Activated CD8-positive, alpha-beta T cell treated with anti-CD3 and anti-CD28 coated beads, Interleukin-2, amount 10 ng/mL, durations not matched to agents 7 days and 5 days (primary cell): ENCODE data around the gene SMAD2. TPM values are rescaled to one million over a fixed set of nuclear protein-coding genes. Genes with fewer than 3 reads are reported as not detected.

Source experiments
- ATAC-seq: fragments of 150-1000 bp; cut with Tn5 transposase; one replicate; pipeline ENCODE4 v1.10.0; 2021; ENCODE audit warnings: moderate library complexity
- CTCF ChIA-PET: fragments of 350-600 bp; sonication (Branson Sonifier 250); formaldehyde crosslinking; loops from one replicate; lab custom pipeline; 2021; ENCODE audit warnings: antibody characterized with exemption; lab: Charles Lee
- POLR2A ChIA-PET: fragments of 350-600 bp; sonication (Branson Sonifier 250); formaldehyde crosslinking; loops from one replicate; lab custom pipeline; 2021; ENCODE audit warnings: antibody characterized with exemption; lab: Charles Lee
- DNase-seq: peaks from one replicate; pipeline ENCODE4 v3.0.0-alpha.2; 2020
- H3K27ac Mint-ChIP-seq: one replicate; pipeline ENCODE4 v1.8.0; 2021; ENCODE audit warnings: mild to moderate bottlenecking, mixed read lengths
- H3K27me3 Mint-ChIP-seq: one replicate; pipeline ENCODE4 v1.8.0; 2021; ENCODE audit warnings: low read depth, mixed read lengths
- H3K36me3 Mint-ChIP-seq: one replicate; pipeline ENCODE4 v1.8.0; 2021; ENCODE audit warnings: low read depth, mixed read lengths
- H3K4me1 Mint-ChIP-seq: one replicate; pipeline ENCODE4 v1.8.0; 2021; ENCODE audit warnings: low read depth, mixed read lengths
- H3K4me3 Mint-ChIP-seq: one replicate; pipeline ENCODE4 v1.8.0; 2021; ENCODE audit warnings: mild to moderate bottlenecking, mixed read lengths
- H3K9me3 Mint-ChIP-seq: one replicate; pipeline ENCODE4 v1.8.0; 2022; ENCODE audit warnings: mixed read lengths; ENCODE audit not compliant: insufficient read depth
- total RNA-seq, 2 experiments: library from RNA; stranded (reverse); gene quantifications; one replicate each; pipeline ENCODE4 v1.2.3, GENCODE V29; 2021

Gene SMAD2
- total RNA-seq, 2 experiments from 2014 or later = 136 to 140 TPM

DNA sequence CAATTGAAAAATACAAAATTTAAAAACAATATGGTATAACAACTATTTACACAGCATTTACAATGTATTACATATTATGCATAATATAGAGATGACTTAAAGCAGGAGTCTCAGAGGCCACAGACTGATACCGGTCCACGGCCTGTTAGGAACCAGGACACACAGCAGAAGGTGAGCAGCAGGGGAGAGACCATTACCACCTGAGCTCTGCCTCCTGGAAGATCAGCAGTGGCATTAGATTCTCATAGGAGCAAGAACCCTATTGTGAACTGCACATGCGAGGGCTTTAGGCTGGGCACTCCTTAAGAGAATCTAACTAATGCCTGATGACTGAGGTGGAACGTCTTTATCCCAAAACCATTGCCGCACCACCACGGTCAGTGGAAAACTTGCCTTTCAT, 58.0 kb downstream of the SMAD2 start:
- H3K27ac Mint-ChIP-seq = no peak overlapping the region
- peaks cover 13% of the 10 kb centered on the region for H3K4me1 Mint-ChIP-seq
- POLR2A ChIA-PET = interaction anchor here (0.6 kb wide), 1 partner anchor 1615 kb away, joined by 3 read pairs; the partner anchor contains the start of gene C18orf32
- H3K4me3 Mint-ChIP-seq = no peak overlapping the region
- peaks cover 41% of the 10 kb centered on the region for H3K36me3 Mint-ChIP-seq
- no peaks in the 10 kb centered on the region for H3K9me3 Mint-ChIP-seq
- no peak for ATAC-seq
- H3K27me3 Mint-ChIP-seq = no peaks in the 10 kb centered on the region
- CTCF ChIA-PET = no interaction called here
- no peak for DNase-seq

DNA sequence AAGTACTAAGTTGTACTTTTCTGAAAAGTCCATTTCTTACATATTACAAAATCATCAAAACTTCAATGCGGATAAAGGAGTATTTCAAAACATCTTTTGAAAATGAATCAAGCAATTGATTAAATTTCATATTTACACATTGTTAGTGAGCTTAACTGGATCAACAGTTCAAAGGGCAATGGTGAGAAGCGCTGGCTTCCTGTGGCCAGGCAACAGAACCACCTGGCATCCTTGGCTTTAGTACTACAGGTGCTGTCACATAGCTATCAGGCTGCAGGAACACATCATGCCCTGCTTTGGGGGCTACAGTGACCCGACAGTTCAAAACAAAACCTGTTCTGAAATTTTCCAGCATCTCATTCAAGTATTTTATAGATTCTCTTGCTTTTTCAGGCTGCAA, 59.2 kb downstream of the SMAD2 start:
- Mint-ChIP-seq H3K27ac (no peak overlapping the region), H3K4me1 (peaks cover 11% of the 10 kb centered on the region), H3K27me3 (no peaks in the 10 kb centered on the region), H3K9me3 (no peaks in the 10 kb centered on the region), H3K4me3 (no peak overlapping the region), H3K36me3 (peaks cover 46% of the 10 kb centered on the region)
- ChIA-PET CTCF (interaction anchor here (0.6 to 1.2 kb wide), 4 partner anchors 13 to 137 kb away, joined by 3 to 4 read pairs (median 3); no protein-coding TSS in a partner anchor), POLR2A (no interaction called here)
- no peak for DNase-seq
- ATAC-seq = no peak

DNA sequence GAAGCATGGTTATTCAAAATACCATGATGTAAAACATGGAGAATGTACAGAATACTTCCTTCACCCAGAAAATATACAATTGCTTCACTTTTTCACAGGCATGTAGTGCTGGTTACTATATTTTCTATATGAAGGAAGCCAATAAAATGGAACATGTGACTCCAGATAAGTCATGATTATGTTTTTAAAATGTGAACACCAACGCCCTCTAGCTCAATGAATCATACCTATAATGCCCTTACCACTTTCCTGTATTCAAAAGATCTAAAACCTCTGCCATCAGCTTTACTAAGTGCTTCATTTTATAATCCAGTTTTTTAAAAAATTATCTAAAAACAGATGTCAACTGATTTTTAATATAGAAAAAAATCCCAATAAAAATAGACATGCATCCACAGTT, 59.9 kb downstream of the SMAD2 start:
- Mint-ChIP-seq H3K9me3 (no peaks in the 10 kb centered on the region), H3K27ac (no peak overlapping the region), H3K27me3 (no peaks in the 10 kb centered on the region), H3K4me1 (peaks cover 11% of the 10 kb centered on the region), H3K4me3 (no peak overlapping the region), H3K36me3 (peaks cover 46% of the 10 kb centered on the region)
- ATAC-seq (no peak), DNase-seq (no peak)
- CTCF ChIA-PET = interaction anchor here (1.0 to 1.2 kb wide), 3 partner anchors 14 to 137 kb away, joined by 3 to 4 read pairs (median 3); no protein-coding TSS in a partner anchor
- POLR2A ChIA-PET = no interaction called here

DNA sequence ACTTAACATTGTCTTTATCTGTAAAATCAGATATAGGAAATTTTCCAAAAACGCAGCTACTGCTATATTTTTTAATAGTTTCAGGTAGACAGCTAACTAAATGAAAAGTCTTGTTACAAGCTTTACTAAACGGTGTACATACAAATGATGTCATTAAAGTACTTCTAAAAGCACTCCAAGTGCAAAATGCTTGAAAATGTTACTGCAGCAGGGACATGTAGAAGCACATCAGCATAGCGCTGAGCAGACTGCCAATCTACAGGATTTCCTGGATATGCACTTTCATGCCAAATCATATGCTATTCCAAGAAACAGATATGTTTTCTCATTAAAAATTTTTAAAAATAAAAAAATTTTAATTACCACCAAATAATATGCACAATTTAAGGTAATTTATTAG, 61.7 kb downstream of the SMAD2 start:
- DNase-seq (no peak), ATAC-seq (no peak)
- Mint-ChIP-seq H3K27ac (no peak overlapping the region), H3K27me3 (no peaks in the 10 kb centered on the region), H3K4me3 (no peak overlapping the region), H3K36me3 (peaks cover 49% of the 10 kb centered on the region), H3K4me1 (peaks cover 9% of the 10 kb centered on the region), H3K9me3 (no peaks in the 10 kb centered on the region)
- POLR2A ChIA-PET = no interaction called here
- CTCF ChIA-PET = no interaction called here

DNA sequence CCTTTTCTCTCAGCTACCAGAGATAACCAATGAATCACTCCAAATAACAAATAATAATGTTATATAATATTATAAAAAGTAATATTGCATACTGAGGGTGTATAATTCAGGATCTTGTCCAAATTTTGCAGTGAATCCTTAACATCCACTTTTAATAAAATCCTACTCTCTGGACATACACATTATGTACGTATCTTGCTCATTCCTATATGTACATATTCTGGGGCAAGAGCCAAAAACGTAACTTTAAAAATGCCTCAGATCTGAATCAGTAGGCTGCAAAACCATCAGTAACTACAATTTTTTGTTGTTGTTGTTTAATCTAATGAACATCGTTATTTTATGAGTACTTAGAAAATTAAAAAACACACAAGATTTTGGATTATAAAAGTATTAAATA, 65.3 kb downstream of the SMAD2 start:
- H3K27me3 Mint-ChIP-seq = no peaks in the 10 kb centered on the region
- POLR2A ChIA-PET = no interaction called here
- DNase-seq (no peak), ATAC-seq (no peak)
- no peak overlapping the region for H3K27ac Mint-ChIP-seq
- no peaks in the 10 kb centered on the region for H3K4me1 Mint-ChIP-seq
- H3K4me3 Mint-ChIP-seq = no peak overlapping the region
- peaks cover 64% of the 10 kb centered on the region for H3K36me3 Mint-ChIP-seq
- H3K9me3 Mint-ChIP-seq = no peaks in the 10 kb centered on the region
- CTCF ChIA-PET = no interaction called here

DNA sequence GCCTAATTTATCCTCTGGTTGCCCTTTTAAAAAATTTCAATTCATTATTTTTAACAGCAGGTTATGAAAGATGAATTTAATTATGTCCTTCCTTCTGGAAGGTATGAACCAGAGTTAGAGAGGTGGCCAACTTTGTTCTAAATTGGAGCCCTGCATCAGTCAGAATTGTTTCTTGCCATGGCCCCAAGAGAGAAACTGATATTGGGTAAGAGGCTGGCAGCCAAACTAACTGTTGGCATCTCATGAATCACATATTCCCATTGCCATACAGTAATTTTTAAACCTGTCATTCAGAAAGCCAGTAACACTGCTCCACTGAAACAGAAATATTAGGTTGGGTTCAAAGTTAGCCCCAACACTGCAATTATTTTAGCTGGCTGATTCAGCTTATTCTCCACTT, 67.4 kb downstream of the SMAD2 start:
- CTCF ChIA-PET = no interaction called here
- no peak overlapping the region for H3K27ac Mint-ChIP-seq
- peaks cover 14% of the 10 kb centered on the region for H3K9me3 Mint-ChIP-seq
- H3K4me3 Mint-ChIP-seq = no peak overlapping the region
- POLR2A ChIA-PET = no interaction called here
- peaks cover 70% of the 10 kb centered on the region for H3K36me3 Mint-ChIP-seq
- DNase-seq (no peak), ATAC-seq (no peak)
- H3K4me1 Mint-ChIP-seq = no peaks in the 10 kb centered on the region
- no peaks in the 10 kb centered on the region for H3K27me3 Mint-ChIP-seq

DNA sequence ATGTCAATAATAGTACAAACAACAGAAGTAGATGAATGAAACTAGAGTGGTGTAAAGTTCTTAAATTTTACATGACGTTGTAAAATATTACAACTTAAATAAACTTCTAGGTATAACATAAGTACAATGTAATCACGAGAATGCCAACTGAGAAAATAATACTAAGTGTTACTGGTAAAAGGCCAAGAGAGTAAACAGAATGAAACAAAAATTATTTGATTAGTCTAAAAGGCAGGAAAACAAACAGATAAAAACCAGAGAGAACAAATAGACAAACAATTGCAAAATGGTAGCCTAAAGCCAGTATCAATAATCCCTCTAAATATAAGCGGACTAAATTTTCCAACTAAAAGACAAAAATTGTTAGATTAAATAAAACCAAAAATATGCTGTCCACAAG, 71.9 kb downstream of the SMAD2 start:
- no peaks in the 10 kb centered on the region for H3K27me3 Mint-ChIP-seq
- DNase-seq (no peak), ATAC-seq (no peak)
- H3K4me3 Mint-ChIP-seq = no peak overlapping the region
- CTCF ChIA-PET = no interaction called here
- H3K4me1 Mint-ChIP-seq = no peaks in the 10 kb centered on the region
- POLR2A ChIA-PET = no interaction called here
- peaks cover 77% of the 10 kb centered on the region for H3K36me3 Mint-ChIP-seq
- no peak overlapping the region for H3K27ac Mint-ChIP-seq
- peaks cover 35% of the 10 kb centered on the region for H3K9me3 Mint-ChIP-seq

DNA sequence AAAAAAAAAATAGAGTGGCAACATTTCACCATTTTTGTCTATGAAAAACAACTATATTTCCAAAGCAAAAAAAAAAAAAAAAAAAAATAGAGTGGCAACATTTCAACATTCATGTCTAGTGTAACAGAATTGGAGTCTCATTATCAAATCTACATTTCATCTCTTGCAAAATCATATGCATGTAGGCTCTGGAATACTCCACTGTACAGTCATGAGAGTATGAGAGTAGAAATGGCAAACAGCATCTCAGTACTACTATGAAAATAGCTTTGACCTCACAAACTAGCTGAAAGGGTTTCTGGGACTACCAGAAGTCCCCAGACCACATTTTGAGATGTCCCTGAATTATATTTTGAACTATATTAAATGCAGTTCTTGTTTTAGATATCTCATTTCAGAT, 82.8 kb downstream of the SMAD2 start:
- H3K27me3 Mint-ChIP-seq = no peaks in the 10 kb centered on the region
- peaks cover 1% of the 10 kb centered on the region for H3K4me1 Mint-ChIP-seq
- H3K9me3 Mint-ChIP-seq = no peaks in the 10 kb centered on the region
- CTCF ChIA-PET = no interaction called here
- no peak overlapping the region for H3K4me3 Mint-ChIP-seq
- DNase-seq = no peak
- H3K36me3 Mint-ChIP-seq = peaks cover 40% of the 10 kb centered on the region
- no peak for ATAC-seq
- no peak overlapping the region for H3K27ac Mint-ChIP-seq
- POLR2A ChIA-PET = no interaction called here

DNA sequence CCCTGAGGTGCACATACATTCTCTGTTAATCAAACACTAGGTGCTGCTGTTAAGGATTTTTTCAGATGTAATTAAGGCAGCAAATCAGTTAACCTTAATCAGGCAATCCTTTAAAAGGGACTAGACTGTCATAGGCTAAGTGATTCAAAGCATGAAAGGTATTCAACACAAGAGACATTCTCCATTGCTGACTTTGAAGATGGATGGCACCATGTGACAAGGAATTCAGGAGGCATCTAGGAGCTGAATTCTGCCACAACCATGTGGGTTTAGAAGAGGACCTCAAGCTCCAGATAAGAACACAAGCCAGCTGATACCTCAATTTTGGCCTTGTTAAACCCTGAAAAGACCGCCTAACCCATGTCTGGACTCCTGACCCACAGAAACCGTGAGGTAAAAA, 84.0 kb downstream of the SMAD2 start:
- H3K36me3 Mint-ChIP-seq = peaks cover 43% of the 10 kb centered on the region

DNA sequence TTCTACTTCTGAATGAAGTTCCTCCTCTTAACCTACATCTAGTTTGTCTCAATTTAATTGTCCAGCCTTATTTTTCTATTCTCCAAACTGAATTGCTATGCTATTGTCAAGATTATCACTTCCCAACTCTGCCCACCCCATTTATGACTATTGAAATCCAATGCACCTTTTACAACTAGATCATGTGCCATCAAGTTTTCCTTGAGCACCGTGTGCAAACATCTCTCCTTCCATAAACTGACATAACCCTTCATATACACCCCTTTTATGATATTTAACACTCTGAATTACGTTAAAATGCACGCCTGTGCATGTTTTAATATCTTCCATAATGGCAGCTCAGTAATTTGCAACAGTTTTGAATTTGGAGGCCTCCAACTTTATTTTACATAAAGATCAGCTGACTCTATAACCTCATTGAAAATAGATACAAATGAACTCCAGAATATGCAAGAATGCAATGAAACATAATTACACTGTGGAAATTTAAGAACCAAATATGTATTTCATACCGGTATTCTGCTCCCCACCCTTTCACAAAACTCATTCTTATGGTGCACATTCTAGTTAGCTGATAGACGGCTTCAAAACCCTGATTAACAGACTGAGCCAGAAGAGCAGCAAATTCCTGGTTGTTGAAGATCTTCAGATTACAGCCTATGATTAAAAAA, 85.5 kb downstream of the SMAD2 start:
- H3K4me3 Mint-ChIP-seq = no peak overlapping the region
- H3K36me3 Mint-ChIP-seq = peaks cover 54% of the 10 kb centered on the region
- peaks cover 1% of the 10 kb centered on the region for H3K4me1 Mint-ChIP-seq
- H3K27me3 Mint-ChIP-seq = no peaks in the 10 kb centered on the region
- POLR2A ChIA-PET = no interaction called here
- DNase-seq (no peak), ATAC-seq (no peak)
- no peak overlapping the region for H3K27ac Mint-ChIP-seq
- CTCF ChIA-PET = no interaction called here
- no peaks in the 10 kb centered on the region for H3K9me3 Mint-ChIP-seq

More for the DNA sequence above, 84.0 kb downstream of the SMAD2 start:
- ChIA-PET CTCF (no interaction called here), POLR2A (no interaction called here)
- DNase-seq (no peak), ATAC-seq (no peak)
- Mint-ChIP-seq H3K9me3 (no peaks in the 10 kb centered on the region), H3K4me3 (no peak overlapping the region), H3K27me3 (no peaks in the 10 kb centered on the region), H3K27ac (no peak overlapping the region), H3K4me1 (peaks cover 1% of the 10 kb centered on the region)

DNA sequence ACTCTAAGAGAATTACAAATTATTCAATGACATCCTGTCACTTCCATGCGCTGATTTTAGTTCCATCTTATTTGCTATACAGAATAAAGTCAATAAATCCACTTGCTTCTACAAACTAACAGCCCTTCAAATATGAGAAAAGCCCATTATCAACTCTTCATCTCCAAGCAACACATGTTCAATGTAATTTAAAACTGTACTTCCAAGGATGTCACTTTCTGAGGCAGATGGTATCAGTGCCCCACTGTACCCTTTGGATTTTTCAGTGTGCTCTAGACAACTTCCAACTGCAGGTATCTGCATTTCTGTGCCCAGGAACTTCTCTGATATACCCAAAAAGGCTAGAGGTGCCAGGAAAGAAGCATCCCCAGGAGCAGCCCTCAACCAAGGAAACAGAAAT, 87.6 kb downstream of the SMAD2 start:
- H3K27ac Mint-ChIP-seq = no peak overlapping the region
- ChIA-PET CTCF (no interaction called here), POLR2A (no interaction called here)
- H3K36me3 Mint-ChIP-seq = peaks cover 66% of the 10 kb centered on the region
- peaks cover 1% of the 10 kb centered on the region for H3K4me1 Mint-ChIP-seq
- ATAC-seq = no peak
- H3K9me3 Mint-ChIP-seq = no peaks in the 10 kb centered on the region
- no peaks in the 10 kb centered on the region for H3K27me3 Mint-ChIP-seq
- DNase-seq = no peak
- H3K4me3 Mint-ChIP-seq = no peak overlapping the region

DNA sequence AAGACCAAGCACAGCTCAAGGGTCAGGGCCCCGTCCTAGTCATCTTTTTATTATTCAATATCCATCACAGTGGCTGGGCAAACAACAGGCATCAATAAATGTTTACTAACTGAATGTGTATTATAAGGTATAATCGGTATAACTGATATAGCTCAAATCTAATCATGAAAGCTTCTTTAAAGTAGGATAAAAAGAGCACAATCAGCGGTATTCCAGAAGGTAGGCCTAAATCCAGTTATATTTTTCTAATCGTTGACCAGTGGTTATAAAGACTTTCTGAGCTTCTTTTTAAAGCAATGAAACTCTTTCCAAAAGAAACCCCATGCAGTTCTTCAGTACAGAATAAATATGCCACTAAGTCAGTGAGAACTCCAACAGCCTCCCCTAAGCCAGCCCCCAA, 92.1 kb downstream of the SMAD2 start:
- Mint-ChIP-seq H3K27ac (no peak overlapping the region), H3K27me3 (no peaks in the 10 kb centered on the region), H3K36me3 (peaks cover 66% of the 10 kb centered on the region), H3K9me3 (no peaks in the 10 kb centered on the region), H3K4me1 (peaks cover 1% of the 10 kb centered on the region), H3K4me3 (no peak overlapping the region)
- ATAC-seq (no peak), DNase-seq (no peak)
- POLR2A ChIA-PET = interaction anchor here (0.9 kb wide), 1 partner anchor 91 kb away, joined by 5 read pairs; no protein-coding TSS in a partner anchor
- CTCF ChIA-PET = interaction anchor here (0.9 kb wide), 1 partner anchor 23 kb away, joined by 3 read pairs; no protein-coding TSS in a partner anchor
